Measurements from ENCODE around the gene ADARB2.

Gene ADARB2

GRCh38 chr10:1551636-1552338 lies 185.5 kb downstream of the ADARB2 start:
- TF ChIP-seq FOXP2 (optimal IDR thresholded peaks at IDR 0.05; ENCODE audit: borderline replicate concordance, extremely low read depth, extremely low read length, insufficient read depth) (no peak), SIN3A (IDR thresholded peaks at IDR 0.05; ENCODE audit: borderline replicate concordance, insufficient read depth, low read length) (no peak), POLR2AphosphoS5 (IDR thresholded peaks at IDR 0.05; ENCODE audit: low read depth, low read length) (no peak), TAF1 (IDR thresholded peaks at IDR 0.05; ENCODE audit: borderline replicate concordance, insufficient read depth, low read length) (no peak), REST (IDR thresholded peaks at IDR 0.05; ENCODE audit: insufficient read depth in 1 of 2, low read depth in 2 of 2, low read length in 2 of 2) (no peak)

- no peak for TF ChIP-seq POLR2AphosphoS5 (IDR thresholded peaks at IDR 0.05; ENCODE audit: low read depth, low read length)
- TF ChIP-seq SIN3A (IDR thresholded peaks at IDR 0.05; ENCODE audit: borderline replicate concordance, insufficient read depth, low read length) = no peak
- no peak for TF ChIP-seq TAF1 (IDR thresholded peaks at IDR 0.05; ENCODE audit: borderline replicate concordance, insufficient read depth, low read length)
- no peak for TF ChIP-seq REST (IDR thresholded peaks at IDR 0.05; ENCODE audit: insufficient read depth in 1 of 2, low read depth in 2 of 2, low read length in 2 of 2)
- TF ChIP-seq FOXP2 (optimal IDR thresholded peaks at IDR 0.05; ENCODE audit: borderline replicate concordance, extremely low read depth, extremely low read length, insufficient read depth) = no peak
Observed at GRCh38 chr10:1550616-1551015, 186.7 kb downstream of the ADARB2 start.

- no peak for TF ChIP-seq SIN3A (IDR thresholded peaks at IDR 0.05; ENCODE audit: borderline replicate concordance, insufficient read depth, low read length)
- TF ChIP-seq POLR2AphosphoS5 (IDR thresholded peaks at IDR 0.05; ENCODE audit: low read depth, low read length) = no peak
- no peak for TF ChIP-seq FOXP2 (optimal IDR thresholded peaks at IDR 0.05; ENCODE audit: borderline replicate concordance, extremely low read depth, extremely low read length, insufficient read depth)
- TF ChIP-seq TAF1 (IDR thresholded peaks at IDR 0.05; ENCODE audit: borderline replicate concordance, insufficient read depth, low read length) = no peak
- no peak for TF ChIP-seq REST (IDR thresholded peaks at IDR 0.05; ENCODE audit: insufficient read depth in 1 of 2, low read depth in 2 of 2, low read length in 2 of 2)
Observed at GRCh38 chr10:1550291-1550595, 187.1 kb downstream of the ADARB2 start.

GRCh38 chr10:1549591-1550290 lies 187.6 kb downstream of the ADARB2 start:
- TF ChIP-seq SIN3A (IDR thresholded peaks at IDR 0.05; ENCODE audit: borderline replicate concordance, insufficient read depth, low read length) (no peak), REST (IDR thresholded peaks at IDR 0.05; ENCODE audit: insufficient read depth in 1 of 2, low read depth in 2 of 2, low read length in 2 of 2) (no peak), POLR2AphosphoS5 (IDR thresholded peaks at IDR 0.05; ENCODE audit: low read depth, low read length) (no peak), TAF1 (IDR thresholded peaks at IDR 0.05; ENCODE audit: borderline replicate concordance, insufficient read depth, low read length) (no peak), FOXP2 (optimal IDR thresholded peaks at IDR 0.05; ENCODE audit: borderline replicate concordance, extremely low read depth, extremely low read length, insufficient read depth) (no peak)
